HEK293 (cell line): ENCODE measurements around the gene PROK1.

Source experiments
- CTCF ChIA-PET: fragments of 350-600 bp; formaldehyde crosslinking; extraction: SDS; loops from one replicate; lab custom pipeline; 2021; ENCODE audit warnings: antibody characterized with exemption; lab: Yijun Ruan, JAX
- POLR2A ChIA-PET: fragments of 300-600 bp; formaldehyde crosslinking; extraction: SDS; loops from one replicate; lab custom pipeline; 2020; ENCODE audit warnings: antibody characterized with exemption, inconsistent platforms; lab: Yijun Ruan, JAX
- H3K27ac ChIP-seq: fragments of 200-500 bp; sonication (Bioruptor generic); 2 replicates; pipeline ENCODE4 v1.5.1; 2014; ENCODE audit warnings: low read depth, low read length, control low read depth, inconsistent platforms; ENCODE audit errors: extremely low read depth
- H3K36me3 ChIP-seq, 2 experiments: fragments of 200-500 bp in 1 of 2; sonication (Bioruptor generic) in 1 of 2; 1 replicate in 1 of 2; 2 replicates in 1 of 2; pipeline ENCODE4 v1.5.1; 2014 to 2017; ENCODE audit warnings: inconsistent platforms in 2 of 2, low read length in 2 of 2; ENCODE audit not compliant: control insufficient read depth in 2 of 2, insufficient read depth in 1 of 2
- H3K4me1 ChIP-seq: fragments of 200-500 bp; sonication (Bioruptor generic); 2 replicates; pipeline ENCODE4 v1.5.1; 2014; ENCODE audit warnings: mild to moderate bottlenecking, low read length, inconsistent platforms; ENCODE audit not compliant: control insufficient read depth, insufficient read depth
- H3K4me3 ChIP-seq: 2 replicates; pipeline ENCODE4 v1.5.1; 2011; ENCODE audit warnings: low read depth, mild to moderate bottlenecking, control low read depth, low read length, moderate library complexity
- H3K9me3 ChIP-seq: fragments of 200-500 bp; sonication (Bioruptor generic); 2 replicates; pipeline ENCODE4 v1.5.1; 2014; ENCODE audit warnings: low read depth, low read length, inconsistent platforms; ENCODE audit not compliant: control insufficient read depth, insufficient read depth
- BCL11B ChIP-seq: fragments of 450-650 bp; formaldehyde crosslinking; IDR thresholded peaks from 2 replicates; pipeline ENCODE4 v1.5.1; 2016; ENCODE audit warnings: low read depth, missing biosample characterization, missing genetic modification characterization
- OVOL3 ChIP-seq: fragments of 450-650 bp; formaldehyde crosslinking; IDR thresholded peaks from 2 replicates; pipeline ENCODE4 v1.5.1; 2016; ENCODE audit warnings: missing biosample characterization, missing genetic modification characterization
- ZFP41 ChIP-seq: fragments of 450-650 bp; formaldehyde crosslinking; IDR thresholded peaks from 2 replicates; pipeline ENCODE4 v1.5.1; 2016; ENCODE audit warnings: missing biosample characterization, missing genetic modification characterization, borderline replicate concordance
- ZFP69B ChIP-seq: fragments of 450-650 bp; formaldehyde crosslinking; IDR thresholded peaks from 2 replicates; pipeline ENCODE4 v1.5.1; 2016; ENCODE audit warnings: missing biosample characterization, missing genetic modification characterization
- ZNF266 ChIP-seq: fragments of 450-650 bp; formaldehyde crosslinking; IDR thresholded peaks from 2 replicates; pipeline ENCODE4 v1.5.1; 2016; ENCODE audit warnings: missing biosample characterization, missing genetic modification characterization, low read depth
- ZNF311 ChIP-seq: fragments of 450-650 bp; formaldehyde crosslinking; IDR thresholded peaks from 2 replicates; pipeline ENCODE4 v1.5.1; 2017; ENCODE audit warnings: missing biosample characterization, missing genetic modification characterization, borderline replicate concordance
- ZNF350 ChIP-seq: fragments of 450-650 bp; formaldehyde crosslinking; IDR thresholded peaks from 2 replicates; pipeline ENCODE4 v1.5.0; 2017; ENCODE audit warnings: missing biosample characterization, mild to moderate bottlenecking, missing genetic modification characterization
- ZNF354C ChIP-seq: fragments of 450-650 bp; formaldehyde crosslinking; IDR thresholded peaks from 2 replicates; pipeline ENCODE4 v1.5.1; 2016; ENCODE audit warnings: missing biosample characterization, missing genetic modification characterization, low read depth, borderline replicate concordance
- ZNF391 ChIP-seq: fragments of 450-650 bp; formaldehyde crosslinking; IDR thresholded peaks from 2 replicates; pipeline ENCODE4 v1.5.1; 2016; ENCODE audit warnings: low read depth, missing biosample characterization, missing genetic modification characterization, borderline replicate concordance
- ZNF416 ChIP-seq: fragments of 450-650 bp; formaldehyde crosslinking; IDR thresholded peaks from 2 replicates; pipeline ENCODE4 v1.5.1; 2016; ENCODE audit warnings: missing biosample characterization, missing genetic modification characterization
- ZNF433 ChIP-seq: fragments of 450-650 bp; formaldehyde crosslinking; IDR thresholded peaks from 2 replicates; pipeline ENCODE4 v1.5.1; 2016; ENCODE audit warnings: missing biosample characterization, missing genetic modification characterization, low read depth
- ZNF514 ChIP-seq: fragments of 450-650 bp; formaldehyde crosslinking; IDR thresholded peaks from 2 replicates; pipeline ENCODE4 v1.5.1; 2016; ENCODE audit warnings: missing biosample characterization, missing genetic modification characterization
- ZNF624 ChIP-seq: fragments of 450-650 bp; formaldehyde crosslinking; IDR thresholded peaks from 2 replicates; pipeline ENCODE4 v1.5.1; 2017; ENCODE audit warnings: missing biosample characterization, missing genetic modification characterization
- TF ChIP-seq, protein P1 (sequence below): fragments of 450-650 bp; formaldehyde crosslinking; IDR thresholded peaks from 2 replicates; pipeline ENCODE4 v1.5.1; 2016; ENCODE audit warnings: missing biosample characterization, missing genetic modification characterization
- TF ChIP-seq, protein P2 (sequence below): fragments of 450-650 bp; formaldehyde crosslinking; conservative IDR thresholded peaks from 2 replicates; pipeline ENCODE4 v1.5.1; 2016; ENCODE audit warnings: low read depth, missing biosample characterization, missing genetic modification characterization
- TF ChIP-seq, protein P3 (sequence below): fragments of 450-650 bp; formaldehyde crosslinking; IDR thresholded peaks from 2 replicates; pipeline ENCODE4 v1.5.1; 2016; ENCODE audit warnings: missing biosample characterization, missing genetic modification characterization, borderline replicate concordance
- TF ChIP-seq, protein P4 (sequence below): fragments of 450-650 bp; formaldehyde crosslinking; IDR thresholded peaks from 2 replicates; pipeline ENCODE4 v1.5.1; 2017; ENCODE audit warnings: missing biosample characterization, missing genetic modification characterization
- TF ChIP-seq, protein P5 (sequence below): fragments of 450-650 bp; formaldehyde crosslinking; IDR thresholded peaks from 2 replicates; pipeline ENCODE4 v1.5.1; 2016; ENCODE audit warnings: missing biosample characterization, missing genetic modification characterization

The PROK1 gene

DNA sequence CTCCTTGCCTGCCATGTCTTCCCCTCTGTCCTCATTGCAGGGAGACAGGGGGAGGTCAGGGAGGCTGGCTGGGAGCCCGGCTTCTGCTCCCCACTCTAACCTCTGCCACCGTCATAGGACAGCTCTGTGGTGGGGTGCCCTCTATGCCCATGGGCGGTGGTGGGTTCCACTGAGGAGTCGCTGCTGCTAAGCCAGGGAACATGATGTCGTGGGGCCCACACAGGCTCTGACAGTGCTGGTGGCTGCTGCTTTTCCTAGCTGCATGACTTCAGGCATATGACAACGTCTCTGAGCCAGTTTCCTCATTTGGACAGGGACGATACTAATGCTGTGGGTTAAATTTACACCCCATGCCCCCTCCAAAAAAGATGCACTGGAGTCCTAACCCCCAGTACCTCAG lies 53.3 kb downstream of the PROK1 start:
- TF ChIP-seq, protein P1, sequence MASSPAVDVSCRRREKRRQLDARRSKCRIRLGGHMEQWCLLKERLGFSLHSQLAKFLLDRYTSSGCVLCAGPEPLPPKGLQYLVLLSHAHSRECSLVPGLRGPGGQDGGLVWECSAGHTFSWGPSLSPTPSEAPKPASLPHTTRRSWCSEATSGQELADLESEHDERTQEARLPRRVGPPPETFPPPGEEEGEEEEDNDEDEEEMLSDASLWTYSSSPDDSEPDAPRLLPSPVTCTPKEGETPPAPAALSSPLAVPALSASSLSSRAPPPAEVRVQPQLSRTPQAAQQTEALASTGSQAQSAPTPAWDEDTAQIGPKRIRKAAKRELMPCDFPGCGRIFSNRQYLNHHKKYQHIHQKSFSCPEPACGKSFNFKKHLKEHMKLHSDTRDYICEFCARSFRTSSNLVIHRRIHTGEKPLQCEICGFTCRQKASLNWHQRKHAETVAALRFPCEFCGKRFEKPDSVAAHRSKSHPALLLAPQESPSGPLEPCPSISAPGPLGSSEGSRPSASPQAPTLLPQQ (tag by site-specific recombination): peak; percentile 87
- no peak for TF ChIP-seq ZNF354C (tag by site-specific recombination)
- TF ChIP-seq ZFP69B (tag by site-specific recombination): 0 out of 2 replicates have a peak, but pooled peaks have one; percentile 45
- H3K4me1 ChIP-seq: no peaks in the 10 kb centered on the region
- ChIA-PET POLR2A (no interaction called here), CTCF (interaction anchor here (0.6 to 1.9 kb wide), 6 partner anchors 8 to 476 kb away, joined by 3 to 12 read pairs (median 4); no protein-coding TSS in a partner anchor)
- no peaks in the 10 kb centered on the region for H3K36me3 ChIP-seq
- H3K27ac ChIP-seq: no peak overlapping the region
- no peaks in the 10 kb centered on the region for H3K9me3 ChIP-seq
- no peak overlapping the region for H3K4me3 ChIP-seq

DNA sequence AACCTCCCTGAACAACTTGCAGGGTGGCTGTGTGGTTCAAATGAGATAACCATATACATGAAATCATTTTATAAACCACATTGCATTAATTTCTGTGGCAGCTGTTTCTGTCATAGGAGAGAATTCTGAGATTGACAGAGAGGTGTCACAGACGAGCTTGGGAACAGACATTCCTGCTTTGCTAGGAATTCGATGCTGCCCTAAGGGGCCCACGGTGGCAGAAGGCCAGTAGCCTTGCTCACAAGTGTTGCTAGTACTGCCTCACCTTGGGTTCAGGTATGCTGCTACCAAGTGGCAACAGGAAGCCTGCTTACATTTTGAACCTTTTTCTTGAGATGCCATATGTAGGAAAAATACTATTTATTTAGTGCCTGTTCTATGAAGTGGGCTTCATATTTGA lies 54.6 kb downstream of the PROK1 start:
- ChIA-PET CTCF (interaction anchor here (1.2 to 2.2 kb wide), 4 partner anchors 9 to 298 kb away, joined by 3 to 12 read pairs (median 4); no protein-coding TSS in a partner anchor), POLR2A (no interaction called here)
- H3K4me1 ChIP-seq: no peaks in the 10 kb centered on the region
- H3K4me3 ChIP-seq: no peak overlapping the region
- H3K9me3 ChIP-seq: no peaks in the 10 kb centered on the region
- H3K27ac ChIP-seq: no peak overlapping the region
- no peaks in the 10 kb centered on the region for H3K36me3 ChIP-seq
- TF ChIP-seq ZNF266 (tag by site-specific recombination) (no peak), ZNF391 (tag by site-specific recombination) (no peak), ZNF514 (tag by site-specific recombination) (no peak), ZNF416 (tag by site-specific recombination) (no peak), ZNF354C (tag by site-specific recombination) (no peak), ZNF311 (tag by site-specific recombination) (no peak), BCL11B (no peak), ZNF350 (no peak), ZNF433 (tag by site-specific recombination) (no peak), ZNF624 (no peak), ZFP41 (tag by site-specific recombination) (no peak), OVOL3 (tag by site-specific recombination) (no peak)
- TF ChIP-seq, protein P2, sequence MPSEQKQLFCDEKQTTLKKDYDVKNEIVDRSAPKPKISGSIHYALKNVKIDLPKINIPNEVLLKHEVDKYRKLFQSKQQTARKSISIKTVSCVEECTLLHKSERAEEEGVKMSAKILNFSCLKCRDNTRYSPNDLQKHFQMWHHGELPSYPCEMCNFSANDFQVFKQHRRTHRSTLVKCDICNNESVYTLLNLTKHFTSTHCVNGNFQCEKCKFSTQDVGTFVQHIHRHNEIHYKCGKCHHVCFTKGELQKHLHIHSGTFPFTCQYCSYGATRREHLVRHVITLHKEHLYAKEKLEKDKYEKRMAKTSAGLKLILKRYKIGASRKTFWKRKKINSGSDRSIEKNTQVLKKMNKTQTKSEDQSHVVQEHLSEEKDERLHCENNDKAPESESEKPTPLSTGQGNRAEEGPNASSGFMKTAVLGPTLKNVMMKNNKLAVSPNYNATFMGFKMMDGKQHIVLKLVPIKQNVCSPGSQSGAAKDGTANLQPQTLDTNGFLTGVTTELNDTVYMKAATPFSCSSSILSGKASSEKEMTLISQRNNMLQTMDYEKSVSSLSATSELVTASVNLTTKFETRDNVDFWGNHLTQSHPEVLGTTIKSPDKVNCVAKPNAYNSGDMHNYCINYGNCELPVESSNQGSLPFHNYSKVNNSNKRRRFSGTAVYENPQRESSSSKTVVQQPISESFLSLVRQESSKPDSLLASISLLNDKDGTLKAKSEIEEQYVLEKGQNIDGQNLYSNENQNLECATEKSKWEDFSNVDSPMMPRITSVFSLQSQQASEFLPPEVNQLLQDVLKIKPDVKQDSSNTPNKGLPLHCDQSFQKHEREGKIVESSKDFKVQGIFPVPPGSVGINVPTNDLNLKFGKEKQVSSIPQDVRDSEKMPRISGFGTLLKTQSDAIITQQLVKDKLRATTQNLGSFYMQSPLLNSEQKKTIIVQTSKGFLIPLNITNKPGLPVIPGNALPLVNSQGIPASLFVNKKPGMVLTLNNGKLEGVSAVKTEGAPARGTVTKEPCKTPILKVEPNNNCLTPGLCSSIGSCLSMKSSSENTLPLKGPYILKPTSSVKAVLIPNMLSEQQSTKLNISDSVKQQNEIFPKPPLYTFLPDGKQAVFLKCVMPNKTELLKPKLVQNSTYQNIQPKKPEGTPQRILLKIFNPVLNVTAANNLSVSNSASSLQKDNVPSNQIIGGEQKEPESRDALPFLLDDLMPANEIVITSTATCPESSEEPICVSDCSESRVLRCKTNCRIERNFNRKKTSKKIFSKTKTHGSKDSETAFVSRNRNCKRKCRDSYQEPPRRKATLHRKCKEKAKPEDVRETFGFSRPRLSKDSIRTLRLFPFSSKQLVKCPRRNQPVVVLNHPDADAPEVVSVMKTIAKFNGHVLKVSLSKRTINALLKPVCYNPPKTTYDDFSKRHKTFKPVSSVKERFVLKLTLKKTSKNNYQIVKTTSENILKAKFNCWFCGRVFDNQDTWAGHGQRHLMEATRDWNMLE (tag by site-specific recombination): no peak
- TF ChIP-seq, protein P3, sequence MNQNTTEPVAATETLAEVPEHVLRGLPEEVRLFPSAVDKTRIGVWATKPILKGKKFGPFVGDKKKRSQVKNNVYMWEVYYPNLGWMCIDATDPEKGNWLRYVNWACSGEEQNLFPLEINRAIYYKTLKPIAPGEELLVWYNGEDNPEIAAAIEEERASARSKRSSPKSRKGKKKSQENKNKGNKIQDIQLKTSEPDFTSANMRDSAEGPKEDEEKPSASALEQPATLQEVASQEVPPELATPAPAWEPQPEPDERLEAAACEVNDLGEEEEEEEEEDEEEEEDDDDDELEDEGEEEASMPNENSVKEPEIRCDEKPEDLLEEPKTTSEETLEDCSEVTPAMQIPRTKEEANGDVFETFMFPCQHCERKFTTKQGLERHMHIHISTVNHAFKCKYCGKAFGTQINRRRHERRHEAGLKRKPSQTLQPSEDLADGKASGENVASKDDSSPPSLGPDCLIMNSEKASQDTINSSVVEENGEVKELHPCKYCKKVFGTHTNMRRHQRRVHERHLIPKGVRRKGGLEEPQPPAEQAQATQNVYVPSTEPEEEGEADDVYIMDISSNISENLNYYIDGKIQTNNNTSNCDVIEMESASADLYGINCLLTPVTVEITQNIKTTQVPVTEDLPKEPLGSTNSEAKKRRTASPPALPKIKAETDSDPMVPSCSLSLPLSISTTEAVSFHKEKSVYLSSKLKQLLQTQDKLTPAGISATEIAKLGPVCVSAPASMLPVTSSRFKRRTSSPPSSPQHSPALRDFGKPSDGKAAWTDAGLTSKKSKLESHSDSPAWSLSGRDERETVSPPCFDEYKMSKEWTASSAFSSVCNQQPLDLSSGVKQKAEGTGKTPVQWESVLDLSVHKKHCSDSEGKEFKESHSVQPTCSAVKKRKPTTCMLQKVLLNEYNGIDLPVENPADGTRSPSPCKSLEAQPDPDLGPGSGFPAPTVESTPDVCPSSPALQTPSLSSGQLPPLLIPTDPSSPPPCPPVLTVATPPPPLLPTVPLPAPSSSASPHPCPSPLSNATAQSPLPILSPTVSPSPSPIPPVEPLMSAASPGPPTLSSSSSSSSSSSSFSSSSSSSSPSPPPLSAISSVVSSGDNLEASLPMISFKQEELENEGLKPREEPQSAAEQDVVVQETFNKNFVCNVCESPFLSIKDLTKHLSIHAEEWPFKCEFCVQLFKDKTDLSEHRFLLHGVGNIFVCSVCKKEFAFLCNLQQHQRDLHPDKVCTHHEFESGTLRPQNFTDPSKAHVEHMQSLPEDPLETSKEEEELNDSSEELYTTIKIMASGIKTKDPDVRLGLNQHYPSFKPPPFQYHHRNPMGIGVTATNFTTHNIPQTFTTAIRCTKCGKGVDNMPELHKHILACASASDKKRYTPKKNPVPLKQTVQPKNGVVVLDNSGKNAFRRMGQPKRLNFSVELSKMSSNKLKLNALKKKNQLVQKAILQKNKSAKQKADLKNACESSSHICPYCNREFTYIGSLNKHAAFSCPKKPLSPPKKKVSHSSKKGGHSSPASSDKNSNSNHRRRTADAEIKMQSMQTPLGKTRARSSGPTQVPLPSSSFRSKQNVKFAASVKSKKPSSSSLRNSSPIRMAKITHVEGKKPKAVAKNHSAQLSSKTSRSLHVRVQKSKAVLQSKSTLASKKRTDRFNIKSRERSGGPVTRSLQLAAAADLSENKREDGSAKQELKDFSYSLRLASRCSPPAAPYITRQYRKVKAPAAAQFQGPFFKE (tag by site-specific recombination): no peak
- TF ChIP-seq, protein P4, sequence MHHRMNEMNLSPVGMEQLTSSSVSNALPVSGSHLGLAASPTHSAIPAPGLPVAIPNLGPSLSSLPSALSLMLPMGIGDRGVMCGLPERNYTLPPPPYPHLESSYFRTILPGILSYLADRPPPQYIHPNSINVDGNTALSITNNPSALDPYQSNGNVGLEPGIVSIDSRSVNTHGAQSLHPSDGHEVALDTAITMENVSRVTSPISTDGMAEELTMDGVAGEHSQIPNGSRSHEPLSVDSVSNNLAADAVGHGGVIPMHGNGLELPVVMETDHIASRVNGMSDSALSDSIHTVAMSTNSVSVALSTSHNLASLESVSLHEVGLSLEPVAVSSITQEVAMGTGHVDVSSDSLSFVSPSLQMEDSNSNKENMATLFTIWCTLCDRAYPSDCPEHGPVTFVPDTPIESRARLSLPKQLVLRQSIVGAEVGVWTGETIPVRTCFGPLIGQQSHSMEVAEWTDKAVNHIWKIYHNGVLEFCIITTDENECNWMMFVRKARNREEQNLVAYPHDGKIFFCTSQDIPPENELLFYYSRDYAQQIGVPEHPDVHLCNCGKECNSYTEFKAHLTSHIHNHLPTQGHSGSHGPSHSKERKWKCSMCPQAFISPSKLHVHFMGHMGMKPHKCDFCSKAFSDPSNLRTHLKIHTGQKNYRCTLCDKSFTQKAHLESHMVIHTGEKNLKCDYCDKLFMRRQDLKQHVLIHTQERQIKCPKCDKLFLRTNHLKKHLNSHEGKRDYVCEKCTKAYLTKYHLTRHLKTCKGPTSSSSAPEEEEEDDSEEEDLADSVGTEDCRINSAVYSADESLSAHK: no peak
- TF ChIP-seq, protein P5, sequence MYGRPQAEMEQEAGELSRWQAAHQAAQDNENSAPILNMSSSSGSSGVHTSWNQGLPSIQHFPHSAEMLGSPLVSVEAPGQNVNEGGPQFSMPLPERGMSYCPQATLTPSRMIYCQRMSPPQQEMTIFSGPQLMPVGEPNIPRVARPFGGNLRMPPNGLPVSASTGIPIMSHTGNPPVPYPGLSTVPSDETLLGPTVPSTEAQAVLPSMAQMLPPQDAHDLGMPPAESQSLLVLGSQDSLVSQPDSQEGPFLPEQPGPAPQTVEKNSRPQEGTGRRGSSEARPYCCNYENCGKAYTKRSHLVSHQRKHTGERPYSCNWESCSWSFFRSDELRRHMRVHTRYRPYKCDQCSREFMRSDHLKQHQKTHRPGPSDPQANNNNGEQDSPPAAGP (tag by site-specific recombination): no peak
